Measurements from ENCODE around the gene QRFPR.
"Not testable (repeated sequence)": the region's sequence is repeated elsewhere in the genome, so short reads cannot be mapped to it uniquely, and the experiment has no call there.

The QRFPR gene

DNA sequence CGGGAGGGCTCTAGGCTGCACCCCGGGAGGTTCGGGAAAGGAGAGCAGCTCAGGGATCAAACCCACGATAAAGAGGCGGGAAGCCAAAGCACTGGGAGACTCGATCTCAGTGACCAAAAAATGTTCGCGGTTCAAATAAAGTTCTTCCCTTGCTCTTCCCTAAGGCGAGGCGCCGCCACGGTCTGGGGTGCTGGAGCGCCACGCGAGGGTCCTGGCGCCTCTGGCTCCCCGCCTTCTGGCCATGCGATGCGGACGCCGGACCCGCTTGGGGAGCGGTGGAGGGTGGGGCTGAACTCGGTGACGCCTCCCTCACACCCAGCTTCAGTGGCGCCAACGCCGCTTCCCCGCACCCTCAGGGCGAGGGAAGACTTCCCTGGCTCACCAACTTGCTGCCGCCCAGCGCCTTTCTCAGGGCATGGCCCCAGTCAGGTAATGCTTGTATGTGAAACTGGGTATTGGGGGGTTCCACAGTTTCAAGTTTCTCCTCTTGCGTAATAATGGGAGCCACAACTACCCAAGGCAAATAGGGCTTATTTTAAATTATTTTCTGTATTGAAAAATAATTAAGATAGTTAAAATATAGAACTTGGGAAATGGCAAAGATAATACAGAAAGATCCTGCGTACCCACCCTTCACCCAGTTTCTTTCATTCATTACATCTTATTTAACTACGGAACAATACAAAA, at the start of gene QRFPR:
TSS of gene QRFPR (minus strand) at position 243 of the 687 bp plus-strand sequence. CDS start 371 bp downstream, outside the sequence.
- no peak for DNase-seq

DNA sequence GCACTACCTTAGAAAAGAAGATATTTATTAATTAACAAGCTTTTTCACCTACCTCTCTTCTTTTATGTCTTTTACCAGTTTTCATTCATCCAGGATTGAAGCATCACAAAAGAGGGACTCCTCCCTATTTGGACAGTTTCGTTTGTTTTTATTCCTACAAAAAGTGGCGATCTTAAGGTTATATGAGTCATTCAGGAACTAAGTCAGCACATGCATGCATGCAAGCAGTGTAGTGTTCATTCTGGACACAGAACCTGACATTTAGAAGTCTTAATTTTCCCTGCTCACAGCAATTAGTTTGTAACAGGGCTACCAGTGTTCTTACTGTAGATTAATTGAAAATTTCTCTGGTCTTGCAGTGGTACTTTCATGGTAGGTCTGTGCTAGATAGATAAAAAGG, 47.9 kb upstream of the QRFPR start:
- no peak for DNase-seq

DNA sequence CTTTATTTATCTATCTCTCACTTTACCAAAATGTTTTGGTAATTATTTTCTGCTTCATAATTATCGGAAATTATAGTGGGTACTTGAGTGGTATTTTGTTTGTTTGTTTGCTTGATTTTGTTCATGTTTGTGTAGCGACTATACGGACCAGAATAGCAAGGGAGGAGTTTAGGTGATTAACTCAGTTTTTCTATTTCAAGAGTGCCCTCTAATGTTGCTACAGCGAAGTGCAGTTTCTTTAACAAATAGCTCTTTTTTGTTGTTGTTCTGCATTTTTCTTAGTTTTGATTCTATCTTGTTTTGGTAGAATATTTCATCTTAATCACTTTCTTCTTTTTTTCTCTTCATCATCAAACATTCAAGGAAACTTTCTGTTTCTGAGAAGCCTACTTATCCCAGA, 40.8 kb upstream of the QRFPR start:
- DNase-seq = no peak

DNA sequence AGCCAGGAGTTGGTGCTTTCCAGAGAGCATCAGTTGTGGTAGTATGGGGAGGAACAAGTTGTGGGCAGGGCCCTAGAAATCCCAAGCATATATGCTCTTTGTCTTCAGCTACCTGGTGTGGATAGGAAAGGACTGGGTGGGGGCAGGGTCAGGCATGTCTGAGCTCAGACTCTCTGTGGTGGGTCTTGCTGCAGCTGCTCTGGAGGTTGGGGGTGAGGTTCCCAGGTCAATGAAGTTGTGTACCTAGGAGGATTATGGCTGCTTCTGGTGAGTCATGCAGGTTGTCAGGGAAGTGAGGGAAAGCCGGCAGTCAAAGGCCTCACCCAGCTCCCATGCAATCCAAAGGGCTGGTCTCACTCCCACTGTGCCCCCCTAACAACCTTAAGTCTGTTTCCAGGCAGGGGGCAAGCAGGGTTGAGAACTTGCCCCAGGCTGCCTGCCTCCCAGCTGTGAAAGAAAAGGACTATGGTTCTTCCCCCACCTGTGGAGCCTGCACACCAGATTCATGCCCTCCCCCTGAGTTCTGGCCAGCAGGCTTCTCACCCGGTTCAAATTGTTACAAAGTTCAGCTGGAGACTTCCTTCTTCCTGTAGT, 30.4 kb upstream of the QRFPR start:
- DNase-seq = no peak

DNA sequence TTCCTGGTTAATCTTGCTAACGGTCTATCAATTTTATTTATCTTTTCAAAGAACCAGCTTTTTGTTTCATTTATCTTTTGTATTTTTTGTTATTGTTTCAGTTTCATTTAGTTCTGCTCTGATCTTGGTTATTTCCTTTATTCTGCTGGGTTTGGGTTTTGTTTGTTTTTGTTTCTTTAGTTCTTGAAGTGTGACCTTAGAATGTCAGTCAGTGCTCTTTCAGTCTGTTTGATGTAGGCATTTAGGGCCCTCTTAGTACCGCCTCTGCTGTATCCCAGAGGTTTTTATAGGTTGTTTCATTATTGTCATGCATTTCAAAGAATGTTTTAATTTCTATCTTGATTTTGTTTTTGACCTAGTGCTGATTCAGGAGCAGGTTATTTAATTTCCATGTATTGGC, 27.7 kb upstream of the QRFPR start:
- not testable (repeated sequence) for DNase-seq

DNA sequence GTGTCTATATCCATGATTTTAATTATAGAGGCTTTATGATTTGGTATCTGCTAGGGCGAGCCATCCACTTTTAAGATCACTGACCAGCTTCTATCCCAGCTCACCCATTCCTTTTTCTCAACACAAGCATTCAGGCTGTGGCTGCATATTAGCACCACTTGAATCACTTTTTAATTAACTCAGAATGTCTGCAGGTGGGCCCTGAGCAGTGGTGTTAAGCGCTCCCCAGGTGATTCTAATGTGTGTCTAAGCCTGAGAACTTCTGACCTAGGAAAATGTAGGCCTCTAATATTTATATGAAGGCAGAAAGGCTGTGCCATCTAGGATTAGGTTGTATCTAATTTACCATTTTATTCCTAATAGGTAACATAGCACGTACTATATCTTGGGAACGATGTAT, 19.8 kb upstream of the QRFPR start:
- DNase-seq = no peak

DNA sequence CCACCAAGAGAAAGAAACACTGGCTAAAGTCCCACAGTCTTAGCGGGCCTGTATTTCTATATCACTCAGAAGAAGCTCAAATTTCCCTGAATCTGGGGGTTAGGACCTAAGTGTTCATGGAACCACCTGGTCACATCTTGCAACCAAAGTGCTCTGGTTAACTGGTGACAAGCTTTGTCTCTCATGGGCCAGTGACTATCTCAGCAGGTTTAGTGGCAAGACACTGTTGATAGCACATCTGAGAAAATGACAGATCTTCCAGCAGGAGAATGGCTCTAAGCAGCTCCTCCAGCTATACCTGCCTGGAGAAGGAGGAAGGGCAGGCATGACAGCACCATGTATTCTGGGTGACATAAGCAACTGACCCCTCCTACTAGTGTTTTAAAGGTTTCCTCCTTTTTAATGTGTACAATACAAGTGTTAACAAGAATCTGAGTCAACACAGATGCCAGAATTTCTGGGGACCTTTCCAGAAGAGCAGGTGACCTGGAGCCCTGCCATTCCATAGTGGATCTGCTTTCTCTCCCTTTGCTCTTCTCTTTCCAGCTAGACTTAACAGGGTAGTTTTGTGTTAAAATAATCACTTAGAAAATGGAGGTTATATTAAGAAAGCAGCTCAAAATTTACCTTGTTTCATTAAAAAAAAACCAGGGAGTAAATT, 17.3 kb upstream of the QRFPR start:
- no peak for DNase-seq

DNA sequence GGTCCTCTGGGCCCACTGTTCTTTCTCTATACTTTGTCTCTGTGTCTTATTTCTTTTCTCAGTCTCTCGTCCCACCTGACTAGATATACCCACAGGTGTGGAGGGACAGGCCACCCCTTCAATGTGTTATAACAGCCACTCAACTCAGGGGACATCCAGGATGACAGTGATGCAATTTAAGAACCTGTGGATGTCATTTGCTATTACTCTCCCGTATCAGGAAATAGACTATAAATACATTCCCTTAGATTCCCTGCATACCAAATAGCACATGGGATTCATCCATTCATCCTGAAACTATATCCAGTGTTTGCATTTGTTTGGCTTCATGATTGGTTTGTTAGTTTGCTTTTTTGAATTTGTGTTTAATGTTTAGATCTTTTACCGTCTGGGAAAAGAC, 16.6 kb upstream of the QRFPR start:
- DNase-seq = no peak

DNA sequence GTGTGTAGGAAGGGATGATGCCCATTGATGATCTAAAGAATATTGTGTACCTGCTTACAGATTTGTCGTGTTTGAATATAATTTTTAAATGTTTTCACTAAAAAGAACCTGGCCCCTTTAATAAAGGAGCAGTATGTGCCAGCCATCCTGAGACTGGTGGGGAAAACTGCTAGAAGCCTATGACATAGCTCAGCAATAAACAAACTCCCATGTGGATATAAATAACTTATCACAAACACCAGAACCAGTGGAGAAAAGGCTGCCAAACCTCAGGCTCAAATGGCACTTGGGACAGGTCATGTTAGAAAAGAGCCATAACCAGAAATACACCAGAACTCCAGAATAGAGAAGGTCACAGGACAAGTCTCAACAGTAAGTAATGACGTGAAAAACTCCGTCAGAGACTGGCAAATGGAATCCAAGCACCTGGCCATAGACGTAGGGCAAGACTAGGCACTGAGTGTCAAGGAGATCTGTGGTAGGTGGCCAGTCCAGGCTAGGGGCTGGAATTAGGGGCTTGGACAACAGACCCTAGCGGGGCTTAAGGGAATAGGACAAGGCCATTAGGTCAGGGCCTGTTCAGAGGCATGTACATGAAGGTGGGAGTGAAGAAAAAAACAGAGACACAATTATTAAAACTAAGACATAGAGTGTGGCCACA, 11.7 kb upstream of the QRFPR start:
- DNase-seq = no peak

DNA sequence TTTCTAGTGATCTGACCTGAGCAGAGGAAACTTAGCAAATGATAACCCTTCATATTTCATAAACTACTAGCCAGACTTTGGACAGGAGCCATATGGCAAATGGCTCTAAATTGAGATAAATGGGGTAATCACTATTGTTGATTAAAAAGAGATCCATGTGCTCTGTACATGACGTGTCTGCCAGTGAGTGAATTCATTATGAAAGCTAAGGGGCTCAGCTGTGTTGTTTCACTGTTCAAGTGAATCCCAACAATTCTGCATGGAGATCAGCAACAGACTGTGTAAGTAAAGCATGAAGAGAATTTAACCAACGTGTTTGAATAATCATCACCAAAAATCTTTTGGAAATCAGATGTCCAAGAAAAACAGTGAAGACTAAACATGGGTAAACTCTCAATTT, 9.5 kb upstream of the QRFPR start:
- DNase-seq = no peak

DNA sequence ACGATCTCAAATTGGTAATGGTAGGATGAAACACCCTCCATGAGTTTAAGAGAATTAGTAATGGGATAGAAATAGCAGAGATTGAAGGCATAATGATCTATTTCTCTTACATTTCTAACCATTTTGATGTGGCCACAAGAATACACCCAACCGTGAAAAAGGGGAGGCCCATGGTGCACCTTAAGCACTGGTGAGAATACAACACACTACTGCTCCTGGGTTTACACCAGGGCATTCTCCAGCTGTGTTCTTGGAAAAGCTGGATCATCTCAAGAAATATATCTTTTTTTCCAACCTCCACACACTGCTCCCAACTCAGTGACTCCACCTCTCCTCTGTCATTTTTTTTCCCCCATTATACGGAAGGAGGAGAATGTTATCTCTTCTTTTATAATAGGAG, 1.5 kb downstream of the QRFPR start:
- DNase-seq = no peak

DNA sequence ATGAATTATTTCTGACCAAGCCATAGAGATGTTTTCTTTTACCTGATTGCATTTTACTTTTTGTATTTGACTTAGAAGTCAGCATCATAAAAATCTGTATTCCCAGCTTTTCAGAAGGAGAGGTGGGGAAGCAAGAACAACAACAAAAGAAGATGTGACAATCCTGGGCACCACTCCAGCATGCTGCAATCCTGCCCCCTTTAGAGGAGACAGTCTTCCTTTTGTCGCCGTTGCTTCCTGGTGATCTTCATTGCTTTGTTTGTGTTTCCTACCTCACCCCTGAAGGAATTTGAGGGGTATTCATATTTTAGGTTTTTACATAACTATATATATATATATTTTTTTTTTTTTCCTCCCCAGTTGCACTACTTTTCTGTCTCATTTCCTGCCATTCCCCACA, 3.7 kb downstream of the QRFPR start:
- no peak for DNase-seq

DNA sequence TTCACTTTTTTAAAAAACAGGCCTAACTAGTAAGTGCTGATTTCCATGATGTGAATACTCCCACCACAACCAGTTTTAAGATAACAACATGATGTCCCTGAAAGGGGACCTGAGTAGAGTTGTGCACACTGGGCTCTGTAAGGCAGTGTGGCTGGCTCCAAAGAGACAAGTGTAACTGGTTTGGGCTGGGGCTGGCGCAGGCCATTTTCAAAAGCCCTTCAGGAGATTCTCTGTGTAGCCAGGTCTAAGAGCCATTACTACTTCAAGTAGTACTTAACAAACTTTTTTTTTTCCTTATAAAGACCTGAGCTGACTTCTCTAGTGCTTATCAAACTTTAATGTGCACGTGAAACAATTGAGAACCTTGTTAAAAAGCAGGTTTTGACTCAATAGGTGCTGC, 4.3 kb downstream of the QRFPR start:
- no peak for DNase-seq

DNA sequence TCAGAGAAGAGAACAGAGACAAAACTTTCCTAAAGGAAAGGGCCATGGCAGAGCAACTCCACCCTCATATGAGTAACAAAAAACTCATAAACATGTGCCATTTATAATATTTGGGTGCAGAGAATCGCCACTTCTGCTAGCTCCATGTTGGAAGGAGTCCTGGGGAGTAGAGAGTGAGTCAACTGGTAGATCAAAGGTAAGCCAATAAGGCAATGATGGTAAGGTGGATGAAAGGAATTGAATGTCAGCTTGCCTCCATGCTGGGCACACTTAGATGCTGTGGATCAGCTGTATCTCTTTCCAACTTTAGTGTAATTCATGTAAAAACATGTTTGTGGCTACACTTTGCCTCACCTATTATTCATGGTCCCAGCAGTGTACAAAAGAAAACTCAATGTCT, 4.7 kb downstream of the QRFPR start:
- DNase-seq = no peak

DNA sequence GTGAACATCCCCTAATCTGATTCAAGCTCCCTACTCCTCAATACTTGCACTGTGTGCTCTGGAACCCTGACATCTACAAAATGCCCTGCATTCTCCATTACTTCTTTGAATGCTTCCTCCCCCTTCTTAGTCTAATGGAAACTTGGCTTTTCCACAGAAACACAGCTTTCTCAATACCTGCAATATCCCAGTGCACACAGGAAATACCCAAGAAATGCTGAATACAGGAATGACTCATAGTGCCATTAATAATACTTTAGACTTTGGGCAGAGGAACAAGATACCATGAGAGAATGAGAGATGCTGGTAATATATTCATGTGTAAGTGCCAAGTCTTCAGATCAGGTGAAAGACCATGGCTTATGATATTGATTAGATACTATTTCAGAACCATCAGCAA, 5.6 kb downstream of the QRFPR start:
- no peak for DNase-seq

DNA sequence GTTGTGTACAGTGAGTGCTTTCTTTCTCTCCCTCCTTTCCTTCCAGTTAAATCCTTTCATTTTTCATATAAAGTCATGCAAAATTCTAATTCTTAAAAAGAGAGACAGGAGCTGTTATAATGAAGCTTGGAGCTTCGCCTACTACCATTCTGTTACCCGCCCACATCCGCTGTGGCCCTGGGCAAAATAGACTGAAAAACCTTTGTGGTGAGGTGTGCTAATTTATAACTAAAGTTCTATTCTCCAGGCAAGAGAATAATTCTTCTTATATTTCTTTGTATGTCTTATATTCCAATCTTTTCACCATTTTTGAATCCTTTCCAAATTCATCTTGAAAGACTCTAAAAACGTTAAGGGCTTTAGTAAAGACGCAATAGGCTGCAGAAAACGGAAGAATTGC, 7.0 kb downstream of the QRFPR start:
- DNase-seq = no peak

DNA sequence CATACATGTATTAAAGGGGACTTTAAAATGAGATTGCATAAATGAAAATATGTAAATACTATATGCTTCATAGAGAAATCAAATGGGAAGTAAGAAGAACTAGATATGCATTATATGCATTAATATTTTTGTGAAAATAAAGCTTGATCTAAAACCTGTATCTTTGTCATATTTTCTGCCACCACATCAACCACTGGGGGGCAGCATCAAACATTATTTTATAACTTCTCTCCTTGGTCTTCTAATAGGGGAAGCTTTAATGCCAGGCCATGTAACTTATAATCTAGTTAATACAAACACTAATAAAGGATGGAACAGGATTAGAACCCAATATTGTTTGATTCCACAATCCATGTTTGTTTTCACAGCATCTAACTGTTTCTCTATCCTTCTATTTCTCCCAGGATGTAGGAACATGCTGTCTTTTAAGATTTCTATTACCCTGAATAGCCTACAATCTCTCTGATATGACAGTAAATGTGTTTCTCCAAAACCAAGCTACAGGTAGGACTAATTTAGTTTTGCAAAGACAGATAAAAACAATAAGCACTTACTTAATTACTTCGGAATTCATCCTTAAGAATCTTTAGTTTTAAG, 10.0 kb downstream of the QRFPR start:
- peak; percentile 10 for DNase-seq

DNA sequence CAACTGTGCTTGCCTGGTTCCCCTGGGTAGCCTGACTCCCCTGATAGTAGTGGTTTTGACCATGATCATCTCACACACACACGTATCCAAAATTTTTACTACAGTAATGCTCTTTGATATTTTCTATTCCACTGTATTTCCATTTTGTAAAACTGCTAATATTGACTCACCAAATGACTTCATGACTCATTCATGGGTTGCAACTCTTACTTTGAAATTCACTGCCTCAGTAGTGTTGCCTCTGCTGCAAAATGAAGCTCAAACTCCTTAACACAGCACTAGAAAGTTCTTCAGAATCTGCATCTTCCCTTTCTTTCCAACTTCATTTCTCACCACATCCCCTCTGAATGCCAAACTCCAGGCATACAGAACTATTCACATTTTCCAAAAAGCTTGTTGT, 20.3 kb downstream of the QRFPR start:
- no peak for DNase-seq

DNA sequence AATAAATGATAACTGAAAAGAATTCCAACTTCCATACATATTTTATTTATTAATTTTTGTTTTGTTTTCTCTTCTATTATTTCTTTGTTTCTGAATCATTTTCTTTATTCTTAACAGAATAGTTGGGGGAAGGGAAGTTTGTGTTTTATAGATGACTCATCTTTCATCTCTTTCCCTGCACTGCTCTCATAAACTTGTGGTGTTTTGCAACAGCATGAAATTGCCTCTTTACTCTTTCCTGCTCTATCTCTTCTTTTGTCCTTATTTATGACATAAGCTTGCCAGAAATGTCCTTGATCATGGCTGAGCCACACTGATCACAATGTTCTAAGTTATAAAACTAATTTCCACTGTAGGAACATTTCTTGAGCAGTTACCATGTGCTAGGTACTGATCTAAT, 22.3 kb downstream of the QRFPR start:
- no peak for DNase-seq

DNA sequence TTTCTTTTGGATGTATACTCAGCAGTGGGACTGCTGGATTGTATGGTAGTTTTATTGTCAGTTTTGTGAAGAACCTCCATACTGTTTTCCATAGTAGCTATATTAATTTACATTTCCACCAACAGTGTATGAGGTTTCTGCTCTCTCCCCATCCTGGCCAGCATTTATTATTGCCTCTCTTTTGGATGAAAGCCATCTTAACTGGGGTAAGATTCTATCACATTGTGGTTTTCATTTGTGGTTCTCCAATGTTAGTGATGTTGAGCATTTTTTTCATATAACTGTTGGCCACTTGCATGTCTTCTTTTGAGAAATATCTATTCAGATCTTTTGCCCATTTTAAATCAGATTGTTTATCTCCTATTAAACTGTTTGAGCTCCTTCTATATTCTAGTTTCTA, 27.6 kb downstream of the QRFPR start:
- DNase-seq = no peak

DNA sequence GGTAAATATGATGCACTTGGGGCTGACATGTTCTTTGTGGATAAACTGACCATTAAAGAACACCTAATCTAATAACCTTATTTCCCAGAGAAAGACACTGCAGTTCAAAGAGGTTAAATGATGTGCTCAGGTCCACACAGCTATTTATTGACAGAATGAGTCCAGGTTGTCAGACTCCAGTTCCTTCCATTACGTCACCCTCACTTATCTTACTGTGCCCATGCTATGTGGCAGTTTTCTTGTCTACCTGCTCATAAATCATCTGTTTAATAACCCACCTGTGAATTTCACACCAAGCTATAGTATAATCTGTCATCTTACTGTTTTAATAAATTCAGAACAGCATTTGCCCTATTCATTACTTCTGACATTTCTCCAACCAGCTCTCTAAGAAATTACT, 36.7 kb downstream of the QRFPR start:
- no peak for DNase-seq

DNA sequence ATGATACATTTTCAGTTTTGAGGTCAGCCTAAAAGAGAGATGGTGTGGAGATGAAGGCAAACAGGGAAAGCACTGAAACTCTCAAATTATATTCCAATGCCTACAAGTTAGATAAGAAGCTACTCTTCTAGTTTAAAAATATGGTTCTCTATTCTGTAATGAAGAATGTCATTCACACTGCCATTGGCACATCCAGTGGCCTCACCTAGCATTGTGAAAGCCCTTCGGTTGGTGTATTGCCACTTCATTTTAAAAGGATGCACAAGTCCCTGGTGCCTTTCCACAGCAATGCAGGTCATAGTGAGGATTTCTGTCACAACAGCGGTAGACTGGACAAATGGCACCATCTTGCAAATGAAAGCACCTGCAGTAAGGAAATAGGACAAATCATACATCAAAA, 40.6 kb downstream of the QRFPR start:
- no peak for DNase-seq

DNA sequence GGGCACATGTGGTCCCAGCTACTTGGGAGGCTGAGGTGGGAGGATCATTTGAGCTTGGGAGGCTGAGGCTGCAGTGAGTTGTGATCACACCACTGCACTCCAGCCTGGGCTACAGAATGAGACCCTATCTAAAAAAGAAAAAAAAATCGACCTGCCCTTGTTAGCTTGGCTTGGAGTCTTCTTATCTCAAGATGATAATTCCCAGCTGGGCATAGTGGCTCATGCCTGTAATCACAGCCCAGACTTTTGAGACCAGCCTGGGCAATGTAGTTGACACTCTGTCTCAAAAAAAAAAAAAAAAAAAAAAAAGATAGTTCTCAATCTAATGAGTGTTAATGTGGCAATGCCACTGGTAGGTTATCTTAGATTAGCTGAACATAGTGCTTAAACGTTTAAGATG, 41.0 kb downstream of the QRFPR start:
- DNase-seq = no peak

DNA sequence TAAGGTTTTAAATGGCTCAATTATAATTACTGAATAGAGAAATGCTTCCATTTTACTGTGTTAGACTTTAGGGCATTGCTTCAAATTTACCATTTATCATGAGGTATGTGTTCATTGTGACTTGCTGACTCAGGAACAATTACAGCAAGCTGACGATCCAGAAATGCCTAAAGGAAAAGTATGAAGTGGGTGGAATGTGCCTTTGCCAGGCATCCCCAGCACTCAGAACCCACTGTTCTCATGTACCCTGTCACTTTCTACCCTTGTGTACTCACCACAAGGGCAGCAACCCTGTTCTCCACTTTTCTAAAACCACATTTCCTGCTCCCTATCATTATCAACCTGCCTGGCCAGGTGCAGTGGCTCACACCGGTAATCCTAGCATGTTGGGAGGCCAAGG, 41.5 kb downstream of the QRFPR start:
- DNase-seq = no peak

All from NCI-H1694 treated with DMSO at 0.1 percent for 48 hours (cell line).